ENCODE data around the gene CAMK4.

DNA sequence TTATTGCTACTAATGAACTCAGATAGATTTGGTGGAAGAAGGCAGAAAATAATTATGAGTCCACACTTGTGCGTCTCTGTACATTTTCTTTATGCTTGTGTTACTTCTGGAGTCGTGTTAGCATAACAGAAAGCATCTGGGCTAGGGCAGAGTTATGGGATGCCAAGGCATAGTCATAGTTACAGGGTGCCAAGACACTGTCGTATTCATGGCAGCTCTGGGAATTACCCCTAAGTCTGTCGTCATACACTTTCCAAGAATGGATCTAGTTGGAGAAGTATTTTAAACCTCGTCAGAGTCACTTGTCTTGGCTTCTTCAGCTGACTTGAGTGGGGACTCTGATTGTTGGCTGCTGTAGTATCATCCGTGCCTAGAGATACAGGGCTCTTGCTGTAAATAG, 27.7 kb downstream of the CAMK4 start:
- TF ChIP-seq, protein P1, sequence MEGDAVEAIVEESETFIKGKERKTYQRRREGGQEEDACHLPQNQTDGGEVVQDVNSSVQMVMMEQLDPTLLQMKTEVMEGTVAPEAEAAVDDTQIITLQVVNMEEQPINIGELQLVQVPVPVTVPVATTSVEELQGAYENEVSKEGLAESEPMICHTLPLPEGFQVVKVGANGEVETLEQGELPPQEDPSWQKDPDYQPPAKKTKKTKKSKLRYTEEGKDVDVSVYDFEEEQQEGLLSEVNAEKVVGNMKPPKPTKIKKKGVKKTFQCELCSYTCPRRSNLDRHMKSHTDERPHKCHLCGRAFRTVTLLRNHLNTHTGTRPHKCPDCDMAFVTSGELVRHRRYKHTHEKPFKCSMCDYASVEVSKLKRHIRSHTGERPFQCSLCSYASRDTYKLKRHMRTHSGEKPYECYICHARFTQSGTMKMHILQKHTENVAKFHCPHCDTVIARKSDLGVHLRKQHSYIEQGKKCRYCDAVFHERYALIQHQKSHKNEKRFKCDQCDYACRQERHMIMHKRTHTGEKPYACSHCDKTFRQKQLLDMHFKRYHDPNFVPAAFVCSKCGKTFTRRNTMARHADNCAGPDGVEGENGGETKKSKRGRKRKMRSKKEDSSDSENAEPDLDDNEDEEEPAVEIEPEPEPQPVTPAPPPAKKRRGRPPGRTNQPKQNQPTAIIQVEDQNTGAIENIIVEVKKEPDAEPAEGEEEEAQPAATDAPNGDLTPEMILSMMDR (IDR thresholded peaks at IDR 0.05) = no peak
- TF ChIP-seq POLR2A (IDR thresholded peaks at IDR 0.05) = no peak
